Liver (tissue), 9 donors: Measurements from ENCODE around the gene CDH23. TPM values are rescaled to one million over a fixed set of nuclear protein-coding genes. Genes with fewer than 3 reads are reported as not detected.

Experiments used
- DNase-seq: peaks from one replicate; pipeline ENCODE4 v3.0.0-alpha.2; 2017; ENCODE audit warnings: low spot score
- H3K27ac ChIP-seq, 2 donors: one replicate each; pipeline ENCODE4 v1.7.0; 2013; ENCODE audit warnings: inconsistent platforms in 2 of 2, low read length in 2 of 2, control low read depth in 1 of 2, low read depth in 1 of 2, mild to moderate bottlenecking in 1 of 2
- H3K27me3 ChIP-seq, 4 donors: one replicate each; pipeline versions ENCODE4 v1.6.1 to v1.7.0; 2013; ENCODE audit warnings: low read length in 3 of 4, inconsistent platforms in 1 of 4, mild to moderate bottlenecking in 1 of 4, moderate library complexity in 1 of 4; ENCODE audit not compliant: control insufficient read depth in 4 of 4, insufficient read depth in 4 of 4
- H3K36me3 ChIP-seq, 4 donors: one replicate each; pipeline versions ENCODE4 v1.6.1 to v1.7.0; 2013; ENCODE audit warnings: low read length in 3 of 4, mild to moderate bottlenecking in 3 of 4, low read depth in 1 of 4, moderate library complexity in 1 of 4; ENCODE audit not compliant: control insufficient read depth in 4 of 4, insufficient read depth in 3 of 4
- H3K4me1 ChIP-seq, 4 donors: one replicate each; pipeline versions ENCODE4 v1.6.1 to v1.7.0; 2013; ENCODE audit warnings: low read length in 3 of 4, mild to moderate bottlenecking in 3 of 4, moderate library complexity in 1 of 4; ENCODE audit not compliant: control insufficient read depth in 4 of 4, insufficient read depth in 4 of 4
- H3K4me3 ChIP-seq, 3 donors: one replicate each; pipeline versions ENCODE4 v1.6.1 to v1.7.0; 2013; ENCODE audit warnings: low read length in 3 of 3, control low read depth in 1 of 3, low read depth in 1 of 3, mild to moderate bottlenecking in 1 of 3
- H3K9ac ChIP-seq, 2 donors: one replicate each; pipeline ENCODE4 v1.7.0; 2013; ENCODE audit warnings: low read length in 2 of 2, mild to moderate bottlenecking in 2 of 2, moderate library complexity in 2 of 2, control low read depth in 1 of 2, low read depth in 1 of 2
- H3K9me3 ChIP-seq, 4 donors: one replicate each; pipeline versions ENCODE4 v1.6.1 to v1.7.0; 2013; ENCODE audit warnings: low read length in 3 of 4; ENCODE audit not compliant: control insufficient read depth in 4 of 4
- ATF3 ChIP-seq: IDR thresholded peaks from 2 replicates; pipeline ENCODE4 v1.6.1; 2016; ENCODE audit warnings: antibody characterized with exemption
- CTCF ChIP-seq: fragments of 150-350 bp; IDR thresholded peaks from 2 replicates; pipeline ENCODE4 v1.5.1; 2017; ENCODE audit warnings: improper control_type of control experiment, low read depth, low read length; ENCODE audit not compliant: missing input control
- EGR1 ChIP-seq, 2 donors: IDR thresholded peaks; 2 replicates each; pipeline ENCODE4 v1.6.1; 2016 to 2018; ENCODE audit warnings: antibody characterized with exemption in 2 of 2, low read depth in 2 of 2
- FOXA1 ChIP-seq: IDR thresholded peaks from 2 replicates; pipeline ENCODE4 v1.6.1; 2016; ENCODE audit warnings: antibody characterized with exemption
- FOXA2 ChIP-seq: IDR thresholded peaks from 2 replicates; pipeline ENCODE4 v1.6.1; 2016; ENCODE audit warnings: antibody characterized with exemption
- GABPA ChIP-seq, 2 donors: IDR thresholded peaks in 1 of 2; conservative IDR thresholded peaks in 1 of 2; 2 replicates each; pipeline ENCODE4 v1.6.1; 2016; ENCODE audit warnings: antibody characterized with exemption in 2 of 2, mild to moderate bottlenecking in 1 of 2, moderate library complexity in 1 of 2
- HNF4A ChIP-seq, 2 donors: conservative IDR thresholded peaks; 2 replicates each; pipeline ENCODE4 v1.6.1; 2016; ENCODE audit warnings: antibody characterized with exemption in 2 of 2, mild to moderate bottlenecking in 2 of 2
- HNF4G ChIP-seq: IDR thresholded peaks from 2 replicates; pipeline ENCODE4 v1.6.1; 2016; ENCODE audit warnings: antibody characterized with exemption
- JUND ChIP-seq, 2 donors: IDR thresholded peaks; 2 replicates each; pipeline ENCODE4 v1.6.1; 2016; ENCODE audit warnings: antibody characterized with exemption in 2 of 2
- NR2F2 ChIP-seq: IDR thresholded peaks from 2 replicates; pipeline ENCODE4 v1.6.1; 2016; ENCODE audit warnings: antibody characterized with exemption
- RAD21 ChIP-seq, 2 donors: IDR thresholded peaks; 2 replicates each; pipeline ENCODE4 v1.6.1; 2016; ENCODE audit warnings: antibody characterized with exemption in 2 of 2, mild to moderate bottlenecking in 2 of 2
- REST ChIP-seq: IDR thresholded peaks from 2 replicates; pipeline ENCODE4 v1.6.1; 2016; ENCODE audit warnings: antibody characterized with exemption, mild to moderate bottlenecking
- RXRA ChIP-seq, 2 donors: IDR thresholded peaks; 2 replicates each; pipeline ENCODE4 v1.6.1; 2017 to 2018; ENCODE audit warnings: antibody characterized with exemption in 2 of 2, mild to moderate bottlenecking in 1 of 2
- TAF1 ChIP-seq: conservative IDR thresholded peaks from 2 replicates; pipeline ENCODE4 v1.6.1; 2016; ENCODE audit warnings: antibody characterized with exemption, mild to moderate bottlenecking
- YY1 ChIP-seq: IDR thresholded peaks from 2 replicates; pipeline ENCODE4 v1.6.1; 2016; ENCODE audit warnings: antibody characterized with exemption, mild to moderate bottlenecking
- ZBTB33 ChIP-seq: IDR thresholded peaks from 2 replicates; pipeline ENCODE4 v1.6.1; 2016; ENCODE audit warnings: antibody characterized with exemption
- WGBS: extraction: QIAGEN DNeasy Blood & Tissue Kit; methylation state at CpG from one replicate; pipeline ENCODE4 v1.1.7; 2013; 5-methylcytosine and 5-hydroxymethylcytosine counted together
- polyA plus RNA-seq, 2 donors: library from polyadenylated mRNA; stranded (reverse) in 1 of 2; unstranded in 1 of 2; fragments of 200-250 nt in 1 of 2; fragments of >200 nt in 1 of 2; fragmentation: Nextera tagmentation in 1 of 2; extraction: Ambion mirVana in 1 of 2; gene quantifications; one replicate each; pipeline versions ENCODE4 v1.2.1 to v1.2.3, GENCODE V29; 2013 to 2015
- total RNA-seq, 2 donors: library from RNA; depleted of rRNA; stranded (reverse); fragments of >200 nt; gene quantifications; one replicate each; pipeline ENCODE4 v1.2.3, GENCODE V29; 2014
- TF ChIP-seq, protein P1 (sequence below): IDR thresholded peaks from 2 replicates; pipeline ENCODE4 v1.6.1; 2016; ENCODE audit warnings: antibody characterized with exemption
- donor health status: healthy.
- donor health status: healthy.
- donor health status: healthy.
- donor health status: healthy.
- donor health status: healthy.

The CDH23 gene
- total and polyA plus RNA-seq, 4 donors, result 1.5 to 4.7 (median 3.4) TPM

GRCh38 chr10:71765906-71766716, 369.4 kb downstream of the CDH23 start:
- no peak overlapping the region for H3K9ac ChIP-seq
- 91% methylated on average over 22 of the region's 22 CpGs for WGBS
- peaks cover 0 to 3% (median 0%) of the 10 kb centered on the region in 4 donors for H3K36me3 ChIP-seq
- no peaks in the 10 kb centered on the region for H3K9me3 ChIP-seq
- peaks cover 6 to 16% (median 10%) of the 10 kb centered on the region in 4 donors for H3K4me1 ChIP-seq
- H3K27me3 ChIP-seq, result no peaks in the 10 kb centered on the region
- DNase-seq, result no peak
- H3K4me3 ChIP-seq, result no peak overlapping the region
- TF ChIP-seq EGR1 (IDR thresholded peaks at IDR 0.05; ENCODE audit: low read depth in 2 of 2) (no peak), GABPA (IDR thresholded peaks at IDR 0.05 in 1 of 2, conservative IDR thresholded peaks at IDR 0.05 in 1 of 2) (no peak), FOXA2 (no peak), ATF3 (no peak), HNF4G (no peak), YY1 (no peak), TAF1 (no peak), CTCF (no peak), NR2F2 (no peak), REST (no peak), RAD21 (IDR thresholded peaks at IDR 0.05) (no peak), ZBTB33 (no peak), RXRA (IDR thresholded peaks at IDR 0.05) (no peak), JUND (IDR thresholded peaks at IDR 0.05) (no peak), FOXA1 (no peak), HNF4A (conservative IDR thresholded peaks at IDR 0.05) (no peak)
- TF ChIP-seq, protein P1, sequence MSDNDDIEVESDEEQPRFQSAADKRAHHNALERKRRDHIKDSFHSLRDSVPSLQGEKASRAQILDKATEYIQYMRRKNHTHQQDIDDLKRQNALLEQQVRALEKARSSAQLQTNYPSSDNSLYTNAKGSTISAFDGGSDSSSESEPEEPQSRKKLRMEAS, result no peak
- H3K27ac ChIP-seq, result peak overlapping the region in 1 of 2 donors; percentile 70
